ENCODE results near the gene LIPC. TPM values are rescaled to one million over a fixed set of nuclear protein-coding genes. Genes with fewer than 3 reads are reported as not detected.
A peak's percentile ranks its signal among the peaks of the same experiment; 100 is the strongest.

The LIPC gene
- total and polyA plus RNA-seq, 10 of the 15 experiments (the other 5 are each of a cell fraction or from before 2014, with no cell fraction given) = 0.06 to 0.31 (median 0.16) TPM; not detected in 1

DNA sequence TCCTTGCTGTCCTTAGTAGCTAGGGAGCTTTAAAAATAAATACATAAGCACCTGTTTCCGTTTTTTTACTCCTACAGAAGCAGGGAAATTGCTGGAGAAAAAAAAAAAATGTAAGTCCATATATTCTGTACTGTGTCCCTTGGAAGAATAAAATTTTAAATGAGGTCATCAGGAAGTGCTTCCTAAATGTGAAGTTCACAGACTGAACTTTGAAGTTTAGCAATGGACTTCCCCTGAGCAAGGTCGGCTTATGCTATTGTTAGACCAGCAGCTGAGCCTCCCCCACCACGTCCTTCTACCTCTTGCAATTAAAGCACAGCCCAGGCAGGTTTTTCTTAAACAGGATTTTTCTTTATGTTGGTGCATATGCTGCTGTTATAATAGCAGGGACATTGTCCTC lies 26.3 kb downstream of the LIPC start (continued):
- no peak for TF ChIP-seq YY1 (IDR thresholded peaks at IDR 0.05; ENCODE audit: low read depth, low read length)
- TF ChIP-seq, protein P1, sequence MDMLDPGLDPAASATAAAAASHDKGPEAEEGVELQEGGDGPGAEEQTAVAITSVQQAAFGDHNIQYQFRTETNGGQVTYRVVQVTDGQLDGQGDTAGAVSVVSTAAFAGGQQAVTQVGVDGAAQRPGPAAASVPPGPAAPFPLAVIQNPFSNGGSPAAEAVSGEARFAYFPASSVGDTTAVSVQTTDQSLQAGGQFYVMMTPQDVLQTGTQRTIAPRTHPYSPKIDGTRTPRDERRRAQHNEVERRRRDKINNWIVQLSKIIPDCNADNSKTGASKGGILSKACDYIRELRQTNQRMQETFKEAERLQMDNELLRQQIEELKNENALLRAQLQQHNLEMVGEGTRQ (IDR thresholded peaks at IDR 0.05; ENCODE audit: borderline replicate concordance, low read depth, low read length) = no peak
- no peak for TF ChIP-seq TBL1XR1 (IDR thresholded peaks at IDR 0.05; ENCODE audit: low read depth, low read length)
- TF ChIP-seq, protein P2, sequence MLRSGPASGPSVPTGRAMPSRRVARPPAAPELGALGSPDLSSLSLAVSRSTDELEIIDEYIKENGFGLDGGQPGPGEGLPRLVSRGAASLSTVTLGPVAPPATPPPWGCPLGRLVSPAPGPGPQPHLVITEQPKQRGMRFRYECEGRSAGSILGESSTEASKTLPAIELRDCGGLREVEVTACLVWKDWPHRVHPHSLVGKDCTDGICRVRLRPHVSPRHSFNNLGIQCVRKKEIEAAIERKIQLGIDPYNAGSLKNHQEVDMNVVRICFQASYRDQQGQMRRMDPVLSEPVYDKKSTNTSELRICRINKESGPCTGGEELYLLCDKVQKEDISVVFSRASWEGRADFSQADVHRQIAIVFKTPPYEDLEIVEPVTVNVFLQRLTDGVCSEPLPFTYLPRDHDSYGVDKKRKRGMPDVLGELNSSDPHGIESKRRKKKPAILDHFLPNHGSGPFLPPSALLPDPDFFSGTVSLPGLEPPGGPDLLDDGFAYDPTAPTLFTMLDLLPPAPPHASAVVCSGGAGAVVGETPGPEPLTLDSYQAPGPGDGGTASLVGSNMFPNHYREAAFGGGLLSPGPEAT (IDR thresholded peaks at IDR 0.05; ENCODE audit: low read depth) = 0 out of 2 replicates have a peak, but pooled peaks have one; percentile 40
- no peak for TF ChIP-seq SIN3A (IDR thresholded peaks at IDR 0.05; ENCODE audit: low read depth, low read length)
- TF ChIP-seq PKNOX1 (IDR thresholded peaks at IDR 0.05) = no peak
- no peak for TF ChIP-seq FOS (IDR thresholded peaks at IDR 0.05; ENCODE audit: borderline replicate concordance, extremely low read depth, insufficient read length)
- TF ChIP-seq, protein P3, sequence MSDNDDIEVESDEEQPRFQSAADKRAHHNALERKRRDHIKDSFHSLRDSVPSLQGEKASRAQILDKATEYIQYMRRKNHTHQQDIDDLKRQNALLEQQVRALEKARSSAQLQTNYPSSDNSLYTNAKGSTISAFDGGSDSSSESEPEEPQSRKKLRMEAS (IDR thresholded peaks at IDR 0.05; ENCODE audit: low read depth, low read length) = no peak
- TF ChIP-seq, protein P4, sequence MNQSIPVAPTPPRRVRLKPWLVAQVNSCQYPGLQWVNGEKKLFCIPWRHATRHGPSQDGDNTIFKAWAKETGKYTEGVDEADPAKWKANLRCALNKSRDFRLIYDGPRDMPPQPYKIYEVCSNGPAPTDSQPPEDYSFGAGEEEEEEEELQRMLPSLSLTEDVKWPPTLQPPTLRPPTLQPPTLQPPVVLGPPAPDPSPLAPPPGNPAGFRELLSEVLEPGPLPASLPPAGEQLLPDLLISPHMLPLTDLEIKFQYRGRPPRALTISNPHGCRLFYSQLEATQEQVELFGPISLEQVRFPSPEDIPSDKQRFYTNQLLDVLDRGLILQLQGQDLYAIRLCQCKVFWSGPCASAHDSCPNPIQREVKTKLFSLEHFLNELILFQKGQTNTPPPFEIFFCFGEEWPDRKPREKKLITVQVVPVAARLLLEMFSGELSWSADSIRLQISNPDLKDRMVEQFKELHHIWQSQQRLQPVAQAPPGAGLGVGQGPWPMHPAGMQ (IDR thresholded peaks at IDR 0.05; ENCODE audit: borderline replicate concordance) = no peak
- no peak for TF ChIP-seq RB1 (IDR thresholded peaks at IDR 0.05; ENCODE audit: borderline replicate concordance)
- TF ChIP-seq RAD51 (IDR thresholded peaks at IDR 0.05) = no peak
- no peak for TF ChIP-seq IKZF2 (IDR thresholded peaks at IDR 0.05)
- no peak for TF ChIP-seq REST (IDR thresholded peaks at IDR 0.05; ENCODE audit: low read depth, low read length)
- no peak for TF ChIP-seq MTA3 (IDR thresholded peaks at IDR 0.05; ENCODE audit: borderline replicate concordance, low read length)
- TF ChIP-seq EED (IDR thresholded peaks at IDR 0.05; ENCODE audit: low read depth) = no peak; the same call in 1 of the 2 replicates
- no peak for TF ChIP-seq KDM1A (IDR thresholded peaks at IDR 0.05; ENCODE audit: borderline replicate concordance)
- no peak for TF ChIP-seq NBN (IDR thresholded peaks at IDR 0.05)
- TF ChIP-seq E2F8 (IDR thresholded peaks at IDR 0.05; ENCODE audit: low read depth, partially characterized antibody) = no peak
- TF ChIP-seq ATF3 (IDR thresholded peaks at IDR 0.05; ENCODE audit: borderline replicate concordance, extremely low read depth, low read depth, low read length) = no peak

All from GM12878 (cell line).